Stimulated activated effector memory CD8-positive, alpha-beta T cell treated with anti-CD3 and anti-CD28 coated beads, Interleukin-12 subunit alpha, Interleukin-12 subunit beta, amount 100 ng/mL, for 72 hours (primary cell): Measurements from ENCODE around the gene AGPAT2.
A peak's percentile ranks its signal among the peaks of the same experiment; 100 is the strongest.

Experiments
- ATAC-seq: fragments of 150-1000 bp; cut with Tn5 transposase; 2 replicates; pipeline ENCODE4 v1.10.0; 2021
- DNase-seq, 2 donors: peaks; one replicate each; pipeline ENCODE4 v3.0.0; 2021 to 2022; ENCODE audit warnings: low spot score in 2 of 2
- H3K27ac Mint-ChIP-seq: one replicate; pipeline ENCODE4 v1.8.0; 2022; ENCODE audit warnings: mild to moderate bottlenecking, mixed read lengths
- H3K36me3 Mint-ChIP-seq: one replicate; pipeline ENCODE4 v1.8.0; 2022; ENCODE audit warnings: mild to moderate bottlenecking, mixed read lengths
- H3K4me1 Mint-ChIP-seq: one replicate; pipeline ENCODE4 v1.8.0; 2022; ENCODE audit warnings: mixed read lengths
- H3K4me3 Mint-ChIP-seq: one replicate; pipeline ENCODE4 v1.8.0; 2022; ENCODE audit warnings: mild to moderate bottlenecking, mixed read lengths
- H3K9me3 Mint-ChIP-seq: one replicate; pipeline ENCODE4 v1.8.0; 2022; ENCODE audit warnings: mixed read lengths

AGPAT2 gene

DNA sequence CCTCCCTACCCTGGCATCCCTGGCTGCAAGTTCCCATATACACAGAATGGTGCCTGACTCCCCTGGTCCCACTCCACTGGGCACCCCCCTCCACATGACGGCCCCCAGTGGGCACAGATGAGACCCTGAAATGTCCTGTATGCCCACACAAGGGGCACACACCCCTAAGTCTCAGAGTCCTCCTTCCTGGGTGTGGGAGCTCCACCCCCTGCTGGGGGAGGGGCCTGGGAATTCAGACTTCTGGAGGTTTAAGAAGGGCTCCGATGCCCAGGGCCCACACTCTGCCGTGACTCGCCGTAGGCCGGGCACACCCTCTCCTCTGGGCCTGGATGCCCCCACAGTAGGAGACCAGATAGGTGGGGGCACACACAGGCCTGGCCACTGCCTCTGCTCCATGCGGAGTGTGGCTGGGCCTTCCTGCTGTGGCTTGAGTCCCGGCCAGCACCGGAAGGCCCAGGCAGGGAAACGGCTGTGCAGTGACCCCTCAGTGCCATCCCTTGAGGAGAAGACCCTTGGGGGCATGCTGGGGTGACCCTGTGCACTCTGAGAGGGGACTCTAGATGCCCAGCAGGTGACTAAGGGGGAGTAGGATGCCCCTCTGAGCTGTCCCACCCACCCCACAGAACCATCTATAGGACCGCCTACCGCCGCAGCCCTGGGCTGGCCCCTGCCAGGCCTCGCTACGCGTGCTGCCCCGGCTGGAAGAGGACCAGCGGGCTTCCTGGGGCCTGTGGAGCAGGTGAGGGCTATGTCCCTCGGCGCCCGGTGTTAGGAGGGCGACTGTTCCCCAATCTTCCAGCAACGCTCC lies 18.1 kb downstream of the AGPAT2 start:
- Mint-ChIP-seq H3K9me3 (no peaks in the 10 kb centered on the region), H3K4me3 (no peak overlapping the region), H3K4me1 (peaks cover 12% of the 10 kb centered on the region), H3K36me3 (peaks cover 11% of the 10 kb centered on the region), H3K27ac (no peak overlapping the region)
- no peak for DNase-seq
- no peak for ATAC-seq

DNA sequence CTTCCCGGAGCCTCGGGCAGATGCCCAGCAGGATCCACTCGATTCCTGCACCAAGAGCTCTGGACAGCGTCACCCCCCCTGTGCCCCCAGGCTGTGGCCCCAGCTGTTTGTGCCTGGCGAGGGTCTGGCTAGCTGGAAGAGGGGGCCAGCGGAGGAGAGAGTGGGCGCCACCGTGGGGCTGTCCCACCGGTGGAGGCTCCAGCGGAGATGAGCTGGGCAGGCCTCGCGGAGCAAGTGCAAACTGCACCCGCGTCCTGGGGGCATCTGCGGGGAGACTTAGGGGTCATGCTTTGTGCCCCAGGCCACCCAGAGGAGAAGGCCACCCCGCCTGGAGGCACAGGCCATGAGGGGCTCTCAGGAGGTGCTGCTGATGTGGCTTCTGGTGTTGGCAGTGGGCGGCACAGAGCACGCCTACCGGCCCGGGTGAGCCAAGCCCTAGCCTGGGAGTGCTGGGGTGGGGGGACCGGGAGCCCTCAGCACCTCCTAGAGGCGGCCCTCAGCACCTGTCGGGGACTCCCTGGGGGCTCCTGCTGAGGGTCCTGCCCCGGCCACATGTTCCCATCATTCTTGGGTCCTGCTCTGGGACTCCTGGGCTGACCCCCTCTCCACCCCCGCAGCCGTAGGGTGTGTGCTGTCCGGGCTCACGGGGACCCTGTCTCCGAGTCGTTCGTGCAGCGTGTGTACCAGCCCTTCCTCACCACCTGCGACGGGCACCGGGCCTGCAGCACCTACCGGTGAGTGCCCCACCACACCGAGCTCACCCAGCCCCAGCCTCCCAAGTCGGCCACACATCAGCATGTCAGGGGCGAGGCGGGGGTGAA lies 19.1 kb downstream of the AGPAT2 start:
- peaks cover 12% of the 10 kb centered on the region for H3K4me1 Mint-ChIP-seq
- no peak overlapping the region for H3K27ac Mint-ChIP-seq
- H3K4me3 Mint-ChIP-seq: no peak overlapping the region
- ATAC-seq (no peak), DNase-seq (no peak)
- peaks cover 7% of the 10 kb centered on the region for H3K36me3 Mint-ChIP-seq
- no peaks in the 10 kb centered on the region for H3K9me3 Mint-ChIP-seq

DNA sequence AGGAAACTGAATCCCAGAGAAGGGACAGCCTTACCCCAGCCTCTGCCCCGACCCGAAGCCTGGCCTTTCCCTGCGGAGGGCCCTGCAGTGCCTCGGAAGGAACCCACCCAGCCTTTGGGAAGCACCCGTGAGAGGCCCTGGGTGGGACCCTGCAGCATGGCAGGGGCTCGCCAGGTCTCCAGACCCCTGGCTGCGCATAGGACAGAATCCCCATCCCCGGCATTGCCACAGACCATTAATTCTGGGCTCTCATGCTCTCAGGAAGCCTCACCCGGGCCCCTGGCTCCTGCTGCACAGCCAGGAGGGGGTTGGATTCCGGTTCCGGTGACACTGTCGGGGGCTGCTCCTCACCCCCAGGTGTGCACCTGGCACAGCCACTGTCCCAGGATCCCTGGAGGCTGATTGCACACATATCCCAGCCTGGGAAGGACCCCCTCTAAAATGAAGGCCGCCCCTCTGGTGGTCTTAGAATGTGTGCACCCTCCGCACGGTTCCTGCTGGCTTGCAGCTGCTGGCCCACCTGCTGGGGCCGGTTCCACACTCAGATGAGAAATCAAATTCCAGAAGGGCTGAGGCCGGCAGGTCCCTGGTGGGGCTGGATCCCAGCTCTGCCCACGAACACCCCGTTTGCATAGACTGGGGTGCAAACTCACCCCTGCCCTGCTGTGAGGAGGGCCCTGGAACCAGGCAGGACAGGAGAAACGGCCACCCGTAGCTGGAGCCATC lies 19.9 kb downstream of the AGPAT2 start:
- ATAC-seq: no peak
- Mint-ChIP-seq H3K9me3 (no peaks in the 10 kb centered on the region), H3K36me3 (peaks cover 7% of the 10 kb centered on the region), H3K27ac (no peak overlapping the region), H3K4me1 (peaks cover 12% of the 10 kb centered on the region), H3K4me3 (no peak overlapping the region)
- no peak for DNase-seq

DNA sequence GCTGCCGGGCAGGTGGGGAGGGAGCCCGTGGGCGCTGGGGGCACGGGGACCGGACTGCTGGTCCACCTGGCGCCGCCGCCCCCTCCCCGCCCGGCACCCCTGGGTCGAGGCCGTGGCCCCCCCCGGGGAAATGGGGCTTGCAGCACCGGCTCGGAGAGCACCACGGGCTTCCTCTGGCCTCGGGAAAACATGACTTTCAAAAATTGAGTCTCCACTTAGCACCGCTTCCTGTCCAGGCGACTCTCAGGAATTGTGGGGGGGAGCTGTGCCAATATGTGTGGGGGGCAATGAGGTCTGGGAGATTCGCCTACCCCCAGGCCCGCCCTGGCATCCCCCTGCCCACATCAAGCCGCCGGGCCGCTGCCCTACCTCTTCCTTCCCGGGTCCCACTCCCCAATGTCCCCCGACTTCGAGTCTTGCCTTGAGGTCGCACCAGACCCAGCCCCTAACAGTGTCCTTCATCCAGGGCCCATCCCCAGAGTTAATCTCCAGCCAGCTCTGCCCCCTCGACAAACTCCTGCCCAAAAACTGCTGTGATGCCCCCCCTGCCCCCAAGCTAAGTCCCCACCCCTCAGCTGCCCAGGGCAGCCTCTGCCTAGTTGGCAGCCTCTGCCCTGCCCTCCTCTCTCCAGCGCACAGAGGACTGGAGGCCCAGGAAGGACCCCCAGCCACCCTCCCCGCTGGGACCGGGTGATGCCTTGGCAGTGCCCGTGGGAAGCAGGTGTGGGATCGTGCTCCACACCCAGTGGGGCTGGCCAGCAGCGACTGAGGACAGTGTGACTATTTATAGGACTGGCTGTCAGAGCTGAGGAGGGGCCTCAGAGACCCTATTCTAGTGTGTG lies 20.7 kb downstream of the AGPAT2 start:
- Mint-ChIP-seq H3K4me1 (peaks cover 12% of the 10 kb centered on the region), H3K36me3 (peaks cover 7% of the 10 kb centered on the region), H3K4me3 (peak overlapping the region; percentile 53), H3K27ac (no peak overlapping the region), H3K9me3 (no peaks in the 10 kb centered on the region)
- ATAC-seq (no peak), DNase-seq (no peak)

DNA sequence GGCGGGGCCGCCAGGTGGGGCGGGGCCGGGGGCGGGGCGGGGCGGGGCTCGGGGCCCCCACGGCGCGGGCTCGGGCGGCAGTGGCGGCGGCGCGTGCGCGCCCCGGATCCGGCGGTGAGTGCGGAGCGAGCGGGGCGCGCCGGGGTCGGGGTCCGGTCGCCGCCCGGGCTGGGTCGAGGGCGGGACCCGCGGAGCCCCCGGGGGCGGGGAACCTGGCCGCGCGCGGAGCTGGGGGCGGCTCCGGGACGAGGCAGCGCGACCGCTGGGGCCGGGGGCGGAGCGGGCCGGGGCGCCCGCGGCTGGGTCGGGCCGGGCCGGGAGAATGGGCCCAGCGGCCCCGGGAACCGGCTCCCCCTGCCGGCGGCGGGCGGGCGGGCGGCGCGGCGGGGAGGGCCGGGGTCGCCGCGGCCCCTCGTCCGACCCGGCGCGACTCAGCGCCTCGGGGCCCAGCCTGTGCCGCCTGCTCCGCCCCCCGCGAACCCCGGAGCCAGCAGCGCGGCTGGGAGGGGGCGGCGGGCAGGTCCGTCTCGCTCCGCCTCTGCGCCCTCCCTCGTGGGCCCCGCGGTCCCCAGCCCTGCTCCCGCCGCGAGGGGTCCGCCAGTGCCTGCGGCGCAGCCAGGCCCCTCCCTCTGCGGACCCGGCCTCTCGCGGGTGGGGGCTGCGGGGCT lies 21.4 kb downstream of the AGPAT2 start:
- DNase-seq (no peak), ATAC-seq (peak; percentile 26)
- Mint-ChIP-seq H3K9me3 (no peaks in the 10 kb centered on the region), H3K27ac (no peak overlapping the region), H3K4me3 (peak overlapping the region; percentile 73), H3K36me3 (peaks cover 7% of the 10 kb centered on the region), H3K4me1 (peaks cover 12% of the 10 kb centered on the region)

DNA sequence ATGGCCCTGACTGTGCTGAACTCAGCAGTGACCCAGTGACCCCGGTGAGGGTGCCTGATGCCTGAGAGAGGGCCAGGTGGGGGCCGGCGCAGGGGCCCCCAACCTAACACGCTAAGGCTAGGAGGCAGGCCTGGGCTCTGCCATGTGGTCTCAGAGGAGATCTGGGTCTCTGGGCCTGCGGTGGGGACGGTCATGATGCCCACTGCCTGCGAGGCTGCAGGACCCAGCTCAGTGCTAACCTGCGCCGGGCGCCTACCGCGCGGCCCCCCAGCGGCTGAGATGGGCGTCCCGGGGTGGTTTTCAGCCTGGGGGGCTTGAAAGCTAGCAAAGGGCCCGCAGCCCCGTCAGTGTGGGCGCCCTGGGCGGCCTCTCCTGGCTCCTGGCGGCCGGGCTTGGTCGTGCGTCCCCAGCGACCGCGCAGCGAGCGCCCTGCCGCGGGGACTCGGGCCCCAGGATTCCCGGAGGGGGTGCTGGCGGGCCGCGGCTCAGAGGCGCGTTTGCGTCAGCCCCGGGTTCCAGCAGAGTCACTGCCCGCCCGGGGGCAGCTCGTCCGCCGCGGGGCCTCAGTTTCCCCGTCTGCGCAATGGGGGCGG lies 22.1 kb downstream of the AGPAT2 start:
- no peak for DNase-seq
- Mint-ChIP-seq H3K4me1 (peaks cover 12% of the 10 kb centered on the region), H3K27ac (peak overlapping the region; percentile 37), H3K4me3 (peak overlapping the region; percentile 73), H3K36me3 (peaks cover 7% of the 10 kb centered on the region), H3K9me3 (no peaks in the 10 kb centered on the region)
- ATAC-seq: peak; percentile 23

DNA sequence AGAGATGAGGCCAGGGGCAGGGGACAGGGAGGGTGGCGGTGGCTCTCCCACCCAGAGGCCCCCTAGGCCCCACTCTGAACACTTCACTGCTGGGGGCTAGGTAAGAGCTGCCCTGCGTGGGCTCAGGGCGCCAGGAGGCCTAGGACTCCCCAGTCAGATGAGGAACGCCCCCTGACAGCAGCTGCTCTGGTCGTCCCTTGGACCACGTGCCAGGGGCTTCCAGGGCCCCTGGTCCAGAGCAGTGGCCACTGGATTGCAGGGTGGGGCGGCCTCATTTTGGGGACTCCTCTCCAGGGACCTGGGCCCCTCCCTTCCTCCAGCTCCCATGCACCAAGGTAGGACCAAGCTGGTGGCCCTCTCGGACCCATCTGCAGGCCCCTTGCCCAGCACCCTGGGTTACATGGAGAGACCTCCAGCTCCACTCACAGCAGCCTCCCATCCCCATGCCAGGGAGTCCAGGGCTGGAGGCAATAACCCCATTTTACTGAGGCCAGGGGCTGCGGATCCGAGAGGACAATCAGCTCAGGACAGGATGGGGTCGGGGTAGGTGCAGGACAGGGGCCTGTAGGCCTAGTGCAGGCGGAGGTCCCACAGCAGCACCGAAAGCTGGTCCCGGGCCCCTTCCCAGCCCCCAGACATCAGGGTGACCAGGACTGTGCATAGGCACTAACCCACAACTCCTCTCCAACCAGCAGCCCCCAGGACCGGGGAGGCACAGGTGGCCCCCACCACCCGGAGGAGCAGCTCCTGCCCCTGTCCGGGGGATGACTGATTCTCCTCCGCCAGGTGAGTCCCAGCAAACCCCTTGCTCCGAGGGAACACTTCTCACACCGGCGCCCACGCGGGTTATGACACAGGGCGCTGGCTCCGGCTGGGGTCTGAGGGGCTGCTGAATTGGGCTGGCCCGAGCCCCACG lies 23.0 kb downstream of the AGPAT2 start:
- Mint-ChIP-seq H3K4me3 (peak overlapping the region; percentile 73), H3K36me3 (peaks cover 7% of the 10 kb centered on the region), H3K4me1 (peaks cover 12% of the 10 kb centered on the region), H3K27ac (no peak overlapping the region), H3K9me3 (no peaks in the 10 kb centered on the region)
- ATAC-seq: no peak
- DNase-seq: no peak

DNA sequence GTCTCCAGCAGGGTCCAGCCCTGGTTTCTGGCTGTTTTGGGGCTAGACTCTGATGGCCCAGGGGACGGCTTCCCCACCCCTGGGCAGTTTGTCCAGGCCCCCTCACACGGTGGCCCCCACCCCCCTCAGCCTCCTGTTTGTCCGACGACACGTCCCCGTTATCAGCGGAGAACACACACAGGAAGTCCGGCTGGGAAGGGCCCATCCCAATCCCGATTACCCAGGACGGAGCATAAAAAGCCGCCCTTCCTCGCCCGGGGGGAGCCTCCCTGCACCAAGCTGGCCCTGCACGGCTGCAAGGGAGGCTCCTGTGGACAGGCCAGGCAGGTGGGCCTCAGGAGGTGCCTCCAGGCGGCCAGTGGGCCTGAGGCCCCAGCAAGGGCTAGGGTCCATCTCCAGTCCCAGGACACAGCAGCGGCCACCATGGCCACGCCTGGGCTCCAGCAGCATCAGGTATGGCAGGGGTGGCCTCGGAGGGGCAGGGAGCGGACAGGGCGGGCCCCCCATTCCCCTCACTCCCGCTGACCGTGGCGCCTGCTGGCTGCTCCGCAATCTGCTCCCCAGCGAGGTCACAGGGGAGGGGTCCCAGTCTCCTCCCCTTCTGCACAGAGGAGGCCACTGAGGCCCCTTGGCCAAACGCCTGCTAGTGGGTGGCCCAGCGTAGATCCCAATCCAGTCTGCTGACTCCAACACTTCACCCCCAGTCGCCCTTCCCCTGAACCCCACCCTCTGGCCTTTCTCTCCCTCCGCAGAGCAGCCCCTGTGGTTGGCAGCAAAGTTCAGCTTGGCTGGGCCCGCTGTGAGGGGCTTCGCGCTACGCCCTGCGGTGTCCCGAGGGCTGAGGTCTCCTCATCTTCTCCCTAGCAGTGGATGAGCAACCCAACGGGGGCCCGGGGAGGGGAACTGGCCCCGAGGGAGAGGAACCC lies 24.3 kb downstream of the AGPAT2 start, which contains the start of gene EGFL7:
Gene EGFL7, plus strand, starts transcription at position 261 of the 926 bp plus-strand sequence. CDS start 5,367 bp downstream, outside the sequence.
- ATAC-seq (no peak), DNase-seq (no peak)
- no peak within 1 kb of the TSS for H3K27ac Mint-ChIP-seq
- no peaks in the 10 kb centered on the region for H3K9me3 Mint-ChIP-seq
- no peak within 1 kb of the TSS for H3K4me3 Mint-ChIP-seq
- H3K36me3 Mint-ChIP-seq: no peaks in the 10 kb centered on the region
- H3K4me1 Mint-ChIP-seq: peaks cover 7% of the 10 kb centered on the region

DNA sequence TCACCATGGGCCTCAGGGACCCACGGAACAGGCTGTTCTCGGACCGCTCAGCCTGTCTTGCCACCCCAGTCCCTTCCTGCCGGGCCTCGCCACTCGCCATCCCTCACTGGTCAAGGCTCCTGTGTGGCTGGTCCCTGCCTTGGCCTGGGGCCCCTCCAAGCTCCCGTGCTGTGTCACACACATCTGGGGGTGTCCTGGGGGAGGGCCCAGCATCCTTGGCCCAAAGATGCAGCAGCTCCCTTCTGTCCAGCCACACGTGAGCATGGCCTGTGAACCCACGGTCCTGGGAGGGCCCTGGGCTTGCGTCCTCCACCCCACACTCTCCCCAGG lies 25.0 kb downstream of the AGPAT2 start:
- no peak overlapping the region for H3K27ac Mint-ChIP-seq
- no peak for ATAC-seq
- no peaks in the 10 kb centered on the region for H3K36me3 Mint-ChIP-seq
- H3K4me1 Mint-ChIP-seq: peaks cover 7% of the 10 kb centered on the region
- DNase-seq: no peak
- no peaks in the 10 kb centered on the region for H3K9me3 Mint-ChIP-seq
- no peak overlapping the region for H3K4me3 Mint-ChIP-seq

DNA sequence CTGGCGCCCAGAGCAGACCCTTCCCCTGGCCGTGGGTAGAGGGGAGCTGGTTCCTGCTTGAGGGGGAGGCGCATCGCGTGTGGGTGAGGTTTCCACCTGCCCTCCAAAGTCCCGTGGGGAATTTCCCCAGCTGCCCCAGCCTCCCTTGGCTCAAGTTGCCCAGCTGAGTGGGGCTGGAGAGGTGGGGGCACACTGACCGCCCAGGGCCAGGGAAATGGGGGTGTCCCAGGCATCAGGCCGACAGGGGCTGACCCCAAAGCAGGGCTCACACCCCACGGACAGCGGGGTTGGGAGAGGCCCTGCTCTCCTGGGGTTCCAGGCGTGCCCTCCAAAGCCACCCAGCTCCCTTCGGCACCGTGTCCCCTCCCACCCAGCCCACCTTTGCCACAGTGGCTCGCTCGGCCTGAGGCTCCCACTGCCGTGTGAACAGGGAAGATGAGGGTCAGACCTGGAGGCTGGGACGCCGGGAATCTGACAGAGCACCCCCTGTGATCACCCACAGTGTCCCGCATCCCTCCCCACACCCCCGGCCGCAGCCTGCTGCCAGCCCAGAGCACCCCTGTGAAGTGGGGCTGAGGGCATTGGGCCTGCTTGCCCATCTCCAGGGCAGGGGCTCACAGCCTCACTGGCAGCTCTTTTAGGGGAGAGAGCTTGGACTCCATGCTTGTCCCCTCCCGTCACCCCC lies 25.5 kb downstream of the AGPAT2 start:
- Mint-ChIP-seq H3K27ac (no peak overlapping the region), H3K4me3 (no peak overlapping the region), H3K9me3 (no peaks in the 10 kb centered on the region), H3K4me1 (peaks cover 7% of the 10 kb centered on the region), H3K36me3 (no peaks in the 10 kb centered on the region)
- ATAC-seq (no peak), DNase-seq (no peak)

DNA sequence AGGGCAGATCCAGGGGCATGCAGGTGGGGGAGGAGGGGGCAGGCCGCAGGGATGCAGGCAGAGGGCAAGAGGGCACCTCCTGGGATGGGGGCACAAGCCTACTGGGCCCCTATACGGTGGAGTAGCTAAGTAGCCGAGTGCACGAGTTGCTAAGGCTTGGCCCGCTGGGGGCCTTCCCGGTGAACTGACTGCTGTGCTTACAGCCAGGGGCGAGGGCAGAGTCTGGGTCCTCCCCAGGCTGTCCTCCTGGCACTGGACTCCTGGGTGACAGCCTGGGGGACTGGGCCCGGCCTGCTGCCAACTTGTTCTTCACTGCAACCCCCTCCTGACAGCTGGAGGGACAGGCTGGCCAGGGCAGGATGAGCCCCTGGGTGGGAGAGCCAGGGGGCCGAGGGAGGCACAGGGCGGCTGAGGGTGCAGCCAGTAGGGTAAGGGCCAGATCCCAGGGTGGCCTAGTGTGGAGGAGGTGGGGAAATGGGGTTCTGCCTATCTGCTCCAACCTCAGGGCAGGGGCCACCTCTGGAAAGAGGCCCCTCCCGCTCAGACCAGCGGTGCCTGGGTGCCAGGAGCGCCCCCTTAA lies 26.2 kb downstream of the AGPAT2 start:
- Mint-ChIP-seq H3K9me3 (no peaks in the 10 kb centered on the region), H3K36me3 (no peaks in the 10 kb centered on the region), H3K27ac (no peak overlapping the region), H3K4me1 (peaks cover 7% of the 10 kb centered on the region), H3K4me3 (no peak overlapping the region)
- ATAC-seq (no peak), DNase-seq (no peak)
